HEK293T (cell line): ENCODE results near the gene WWC2.

Source experiments
- CTCF ChIA-PET: fragments of 350-600 bp; formaldehyde crosslinking; extraction: SDS; loops from one replicate; lab custom pipeline; 2021; ENCODE audit warnings: antibody characterized with exemption, inconsistent platforms; lab: Yijun Ruan, JAX
- POLR2A ChIA-PET: fragments of 350-600 bp; formaldehyde crosslinking; extraction: SDS; loops from one replicate; lab custom pipeline; 2020; ENCODE audit warnings: antibody characterized with exemption, inconsistent platforms; lab: Yijun Ruan, JAX
- DNase-seq: peaks from one replicate; pipeline ENCODE4 v3.0.0; 2012; ENCODE audit warnings: mixed read lengths; ENCODE audit errors: extremely low spot score
- ARNT ChIP-seq: fragments of 450-650 bp; IDR thresholded peaks from 2 replicates; pipeline ENCODE4 v1.6.1; 2017; ENCODE audit warnings: mild to moderate bottlenecking
- BHLHE40 ChIP-seq: fragments of 450-650 bp; IDR thresholded peaks from 2 replicates; pipeline ENCODE4 v1.6.1; 2016; ENCODE audit warnings: mild to moderate bottlenecking, moderate library complexity, borderline replicate concordance
- CTBP1 ChIP-seq: fragments of 450-650 bp; IDR thresholded peaks from 2 replicates; pipeline ENCODE4 v1.6.1; 2016; ENCODE audit warnings: borderline replicate concordance
- ELF4 ChIP-seq: fragments of 450-650 bp; IDR thresholded peaks from 2 replicates; pipeline ENCODE4 v1.6.1; 2017; ENCODE audit warnings: antibody characterized with exemption
- FOXA1 ChIP-seq: fragments of 450-650 bp; IDR thresholded peaks from 2 replicates; pipeline ENCODE4 v1.6.1; 2016; ENCODE audit warnings: mild to moderate bottlenecking
- FOXK2 ChIP-seq: fragments of 450-650 bp; IDR thresholded peaks from 2 replicates; pipeline ENCODE4 v1.6.1; 2016; ENCODE audit warnings: mild to moderate bottlenecking
- FOXM1 ChIP-seq: fragments of 450-650 bp; IDR thresholded peaks from 2 replicates; pipeline ENCODE4 v1.6.1; 2017; ENCODE audit warnings: mild to moderate bottlenecking, borderline replicate concordance
- HDGF ChIP-seq: fragments of 450-650 bp; IDR thresholded peaks from 2 replicates; pipeline ENCODE4 v1.6.1; 2017; ENCODE audit warnings: antibody characterized with exemption, borderline replicate concordance
- L3MBTL2 ChIP-seq: fragments of 450-650 bp; conservative IDR thresholded peaks from 2 replicates; pipeline ENCODE4 v1.6.1; 2016; ENCODE audit warnings: mild to moderate bottlenecking
- LEF1 ChIP-seq: fragments of 450-650 bp; IDR thresholded peaks from 2 replicates; pipeline ENCODE4 v1.6.1; 2017; ENCODE audit warnings: mild to moderate bottlenecking, borderline replicate concordance
- NFRKB ChIP-seq: fragments of 450-650 bp; IDR thresholded peaks from 2 replicates; pipeline ENCODE4 v1.6.1; 2016; ENCODE audit warnings: mild to moderate bottlenecking, moderate library complexity
- SP1 ChIP-seq: fragments of 450-650 bp; IDR thresholded peaks from 2 replicates; pipeline ENCODE4 v1.6.1; 2017
- SUZ12 ChIP-seq: fragments of 450-650 bp; IDR thresholded peaks from 2 replicates; pipeline ENCODE4 v1.6.1; 2016; ENCODE audit warnings: mild to moderate bottlenecking
- TARDBP ChIP-seq: fragments of 450-650 bp; IDR thresholded peaks from 2 replicates; pipeline ENCODE4 v1.6.1; 2016
- ZNF384 ChIP-seq: fragments of 450-650 bp; IDR thresholded peaks from 2 replicates; pipeline ENCODE4 v1.6.1; 2016
- TF ChIP-seq, protein P1 (sequence below): fragments of 450-650 bp; IDR thresholded peaks from 2 replicates; pipeline ENCODE4 v1.6.1; 2016

WWC2 gene

DNA sequence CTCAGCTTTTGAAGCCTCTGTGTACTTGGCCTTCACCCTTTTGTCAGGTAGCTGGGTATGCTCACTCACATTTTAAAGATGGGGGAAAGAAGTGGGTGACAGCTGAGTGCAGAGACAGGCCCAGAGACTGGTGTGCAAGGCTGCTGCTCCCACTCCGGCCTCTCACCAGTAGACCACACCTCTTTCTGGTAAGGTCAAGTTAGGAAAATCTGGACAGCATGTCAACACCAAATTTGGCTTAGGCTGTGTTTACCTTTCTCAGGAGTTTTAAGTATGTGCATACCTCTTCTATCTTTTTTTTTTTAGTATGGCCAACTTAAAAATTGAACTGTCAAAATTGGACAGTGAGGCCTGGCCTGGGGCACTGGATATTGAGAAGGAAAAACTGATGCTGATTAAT, 154.4 kb downstream of the WWC2 start:
- CTCF ChIA-PET = interaction anchor here (1.2 to 2.8 kb wide), 3 partner anchors 9 to 315 kb away, joined by 10 to 13 read pairs (median 11); no protein-coding TSS in a partner anchor
- POLR2A ChIA-PET = interaction anchor here (1.1 kb wide), 1 partner anchor 155 kb away, joined by 6 read pairs; the partner anchor contains the start of gene WWC2
- DNase-seq = no peak
- no peak for TF ChIP-seq LEF1
- TF ChIP-seq SUZ12 = no peak
- TF ChIP-seq NFRKB = no peak
- TF ChIP-seq SP1 = no peak
- TF ChIP-seq BHLHE40 = no peak
- TF ChIP-seq L3MBTL2 = no peak
- no peak for TF ChIP-seq FOXM1
- no peak for TF ChIP-seq TARDBP

DNA sequence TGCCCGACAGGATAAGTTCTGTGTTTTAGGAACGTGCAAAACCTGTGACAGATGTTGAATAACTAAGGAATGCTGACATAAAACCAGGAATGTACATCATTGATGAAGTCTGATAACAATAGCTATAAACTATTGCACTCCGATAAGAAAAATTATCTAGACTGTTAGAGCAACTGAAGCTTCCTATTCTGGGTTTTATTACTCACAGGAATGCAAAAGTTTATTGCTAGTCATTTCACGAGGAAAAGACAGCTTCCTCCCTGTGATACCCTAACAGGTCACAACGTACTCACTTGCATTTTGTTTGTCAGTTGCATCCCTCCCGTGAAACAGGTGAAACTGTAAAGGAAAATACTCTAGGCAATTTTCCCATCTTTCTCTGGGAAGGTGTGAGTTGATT, 155.1 kb downstream of the WWC2 start:
- DNase-seq = no peak
- ChIA-PET CTCF (interaction anchor here (1.2 to 2.8 kb wide), 3 partner anchors 8 to 316 kb away, joined by 10 to 13 read pairs (median 11); no protein-coding TSS in a partner anchor), POLR2A (interaction anchor here (1.1 kb wide), 1 partner anchor 155 kb away, joined by 6 read pairs; the partner anchor contains the start of gene WWC2)
- TF ChIP-seq SP1 (no peak), FOXA1 (no peak), ZNF384 (no peak), FOXM1 (no peak), CTBP1 (no peak), LEF1 (no peak), SUZ12 (no peak), NFRKB (no peak), ELF4 (no peak), HDGF (no peak), BHLHE40 (no peak), ARNT (no peak), TARDBP (no peak)
- TF ChIP-seq, protein P1, sequence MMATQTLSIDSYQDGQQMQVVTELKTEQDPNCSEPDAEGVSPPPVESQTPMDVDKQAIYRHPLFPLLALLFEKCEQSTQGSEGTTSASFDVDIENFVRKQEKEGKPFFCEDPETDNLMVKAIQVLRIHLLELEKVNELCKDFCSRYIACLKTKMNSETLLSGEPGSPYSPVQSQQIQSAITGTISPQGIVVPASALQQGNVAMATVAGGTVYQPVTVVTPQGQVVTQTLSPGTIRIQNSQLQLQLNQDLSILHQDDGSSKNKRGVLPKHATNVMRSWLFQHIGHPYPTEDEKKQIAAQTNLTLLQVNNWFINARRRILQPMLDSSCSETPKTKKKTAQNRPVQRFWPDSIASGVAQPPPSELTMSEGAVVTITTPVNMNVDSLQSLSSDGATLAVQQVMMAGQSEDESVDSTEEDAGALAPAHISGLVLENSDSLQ = no peak

DNA sequence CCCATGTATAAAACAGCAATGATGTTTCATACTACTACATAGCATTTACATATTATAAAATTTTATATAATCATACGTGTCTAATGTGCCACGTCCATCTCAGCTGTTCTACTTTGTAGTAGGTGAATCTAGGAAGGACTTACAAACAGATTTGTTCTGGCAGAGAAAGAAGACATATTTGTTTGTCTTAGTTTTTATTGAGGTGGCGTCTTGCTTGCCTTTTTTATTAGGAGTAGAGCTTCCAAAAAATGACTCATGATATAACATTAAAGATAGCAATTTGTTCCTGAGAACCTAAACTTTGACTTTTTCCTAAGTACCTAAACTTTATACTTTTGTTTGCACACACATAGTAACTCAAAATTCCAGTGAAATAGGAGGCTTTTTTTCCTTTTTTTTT, 156.4 kb downstream of the WWC2 start:
- ChIA-PET POLR2A (no interaction called here), CTCF (interaction anchor here (0.6 to 2.7 kb wide), 11 partner anchors 15 to 317 kb away, joined by 3 to 30 read pairs (median 4); no protein-coding TSS in a partner anchor)
- no peak for DNase-seq
- TF ChIP-seq, protein P1 = no peak
- no peak for TF ChIP-seq L3MBTL2

DNA sequence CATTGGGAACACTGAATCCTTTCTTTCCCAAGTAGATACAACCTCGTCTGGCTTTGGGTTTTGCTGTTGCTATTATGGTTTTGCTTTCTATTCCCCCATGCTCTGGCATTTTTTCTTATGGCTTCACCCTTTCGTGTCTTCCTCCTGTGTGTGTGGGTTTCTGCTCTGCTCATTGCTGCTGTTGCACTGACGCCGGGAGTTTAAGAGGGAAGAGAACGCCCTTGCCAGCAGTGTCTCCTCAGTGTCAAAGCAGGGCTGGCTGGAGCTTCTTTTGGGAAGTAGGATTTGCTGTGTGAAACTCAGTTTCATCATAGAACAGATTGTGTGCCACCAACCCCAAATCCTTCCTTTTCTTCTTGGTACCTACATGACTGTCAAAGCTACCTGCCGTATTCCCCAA, 157.3 kb downstream of the WWC2 start:
- no peak for DNase-seq
- ChIA-PET CTCF (interaction anchor here (0.5 to 2.7 kb wide), 21 partner anchors 10 to 1066 kb away, joined by 3 to 30 read pairs (median 4); no protein-coding TSS in a partner anchor), POLR2A (interaction anchor here (0.7 kb wide), 1 partner anchor 79 kb away, joined by 3 read pairs; no protein-coding TSS in a partner anchor)
- TF ChIP-seq ZNF384 = no peak
- TF ChIP-seq HDGF = no peak
- no peak for TF ChIP-seq FOXA1
- TF ChIP-seq, protein P1 = no peak
- no peak for TF ChIP-seq FOXK2
- TF ChIP-seq ARNT = no peak
- TF ChIP-seq NFRKB = no peak
- no peak for TF ChIP-seq L3MBTL2
- no peak for TF ChIP-seq ELF4
- no peak for TF ChIP-seq CTBP1
- TF ChIP-seq SP1 = no peak
- TF ChIP-seq SUZ12 = no peak
- TF ChIP-seq TARDBP = no peak

DNA sequence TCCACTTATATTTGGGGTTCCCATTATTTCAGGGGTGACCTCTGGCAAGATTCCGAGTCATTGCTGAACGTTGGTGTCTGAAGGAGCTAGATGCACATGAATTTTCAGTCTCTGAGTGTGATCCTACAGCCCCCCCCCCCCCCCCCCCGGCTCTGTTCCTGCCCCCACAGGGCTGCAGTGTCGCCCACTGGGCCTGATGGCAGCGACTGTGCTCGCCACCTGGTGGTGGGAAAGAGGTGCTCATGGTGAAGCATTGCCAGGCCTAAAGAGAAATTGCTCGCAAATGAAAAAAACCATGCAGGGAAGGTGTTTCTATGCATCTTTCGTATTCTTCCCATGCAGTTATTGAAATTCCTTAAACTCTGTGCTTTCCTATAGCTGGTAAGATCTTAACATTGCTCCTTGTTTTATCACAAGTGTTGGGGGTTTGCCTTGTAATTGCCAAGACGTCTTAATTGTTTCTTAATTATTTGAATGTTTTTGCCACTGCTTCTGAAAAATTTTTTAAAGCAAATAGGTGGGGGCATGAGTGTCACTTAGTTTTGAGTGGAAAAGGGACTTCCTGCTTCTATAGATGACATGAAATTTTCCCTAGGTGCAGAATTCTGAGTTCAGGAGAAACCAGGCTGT, 157.8 kb downstream of the WWC2 start:
- ChIA-PET CTCF (interaction anchor here (0.5 to 2.7 kb wide), 20 partner anchors 10 to 968 kb away, joined by 3 to 30 read pairs (median 4); no protein-coding TSS in a partner anchor), POLR2A (interaction anchor here (0.7 kb wide), 1 partner anchor 79 kb away, joined by 3 read pairs; no protein-coding TSS in a partner anchor)
- DNase-seq = peak; percentile 57
- TF ChIP-seq TARDBP (no peak), FOXK2 (no peak), SUZ12 (no peak), CTBP1 (no peak), ARNT (no peak), L3MBTL2 (no peak), ELF4 (no peak), ZNF384 (no peak), FOXA1 (no peak), LEF1 (no peak), BHLHE40 (no peak), SP1 (no peak), FOXM1 (no peak), NFRKB (no peak), HDGF (no peak)
- TF ChIP-seq, protein P1 = no peak
